Measurements from ENCODE around the gene STYK1. TPM values are rescaled to one million over a fixed set of nuclear protein-coding genes. Genes with fewer than 3 reads are reported as not detected.
A peak's percentile ranks its signal among the peaks of the same experiment; 100 is the strongest.

STYK1 gene
- total RNA-seq, 1 donor from 2014 or later, result 4.6 TPM

- TF ChIP-seq, protein P1, sequence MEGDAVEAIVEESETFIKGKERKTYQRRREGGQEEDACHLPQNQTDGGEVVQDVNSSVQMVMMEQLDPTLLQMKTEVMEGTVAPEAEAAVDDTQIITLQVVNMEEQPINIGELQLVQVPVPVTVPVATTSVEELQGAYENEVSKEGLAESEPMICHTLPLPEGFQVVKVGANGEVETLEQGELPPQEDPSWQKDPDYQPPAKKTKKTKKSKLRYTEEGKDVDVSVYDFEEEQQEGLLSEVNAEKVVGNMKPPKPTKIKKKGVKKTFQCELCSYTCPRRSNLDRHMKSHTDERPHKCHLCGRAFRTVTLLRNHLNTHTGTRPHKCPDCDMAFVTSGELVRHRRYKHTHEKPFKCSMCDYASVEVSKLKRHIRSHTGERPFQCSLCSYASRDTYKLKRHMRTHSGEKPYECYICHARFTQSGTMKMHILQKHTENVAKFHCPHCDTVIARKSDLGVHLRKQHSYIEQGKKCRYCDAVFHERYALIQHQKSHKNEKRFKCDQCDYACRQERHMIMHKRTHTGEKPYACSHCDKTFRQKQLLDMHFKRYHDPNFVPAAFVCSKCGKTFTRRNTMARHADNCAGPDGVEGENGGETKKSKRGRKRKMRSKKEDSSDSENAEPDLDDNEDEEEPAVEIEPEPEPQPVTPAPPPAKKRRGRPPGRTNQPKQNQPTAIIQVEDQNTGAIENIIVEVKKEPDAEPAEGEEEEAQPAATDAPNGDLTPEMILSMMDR (conservative IDR thresholded peaks at IDR 0.05; ENCODE audit: low read depth, low read length), result no peak
- no peak for DNase-seq (ENCODE audit: low read depth)
- peak overlapping the region; percentile 39 for H3K4me3 ChIP-seq (ENCODE audit: low read depth, low read length)
Observed at GRCh38 chr12:10718279-10718821, 44.5 kb upstream of the STYK1 start.

GRCh38 chr12:10717410-10717809 is 43.6 kb upstream of the STYK1 start:
- TF ChIP-seq, protein P1 (conservative IDR thresholded peaks at IDR 0.05; ENCODE audit: low read depth, low read length), result no peak
- peak overlapping the region; percentile 39 for H3K4me3 ChIP-seq (ENCODE audit: low read depth, low read length)
- no peak for DNase-seq (ENCODE audit: low read depth)

DNA sequence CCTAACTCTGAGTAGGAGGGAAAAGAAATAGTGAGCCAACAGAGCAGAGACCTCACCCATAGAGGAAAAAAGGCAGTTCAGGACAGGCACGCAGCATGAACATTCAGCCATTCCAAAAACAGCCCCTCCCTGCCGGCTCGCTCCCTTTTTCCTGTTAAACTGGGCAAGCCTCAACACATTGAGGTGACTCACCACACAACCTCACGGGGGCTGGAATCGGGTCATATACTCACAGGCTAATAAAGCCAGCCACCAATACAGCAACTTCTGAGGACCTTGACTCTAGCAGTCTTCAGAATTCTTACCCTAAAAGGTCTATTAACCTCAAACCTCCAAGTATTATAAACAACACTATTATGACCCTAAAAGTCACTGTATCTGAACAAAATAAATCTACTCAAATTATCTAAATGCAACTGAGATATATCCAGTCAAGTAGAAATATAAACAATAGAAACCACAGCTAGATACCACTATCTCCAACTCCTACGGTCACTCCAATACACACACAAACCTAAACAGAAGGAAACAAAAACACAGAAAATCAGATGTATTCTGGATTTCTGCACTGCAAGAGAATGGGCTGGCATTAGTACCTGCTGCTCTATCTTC is 43.0 kb upstream of the STYK1 start:
- peak overlapping the region; percentile 39 for H3K4me3 ChIP-seq (ENCODE audit: low read depth, low read length)
- TF ChIP-seq, protein P1 (conservative IDR thresholded peaks at IDR 0.05; ENCODE audit: low read depth, low read length), result no peak
- DNase-seq (ENCODE audit: low read depth), result no peak

DNA sequence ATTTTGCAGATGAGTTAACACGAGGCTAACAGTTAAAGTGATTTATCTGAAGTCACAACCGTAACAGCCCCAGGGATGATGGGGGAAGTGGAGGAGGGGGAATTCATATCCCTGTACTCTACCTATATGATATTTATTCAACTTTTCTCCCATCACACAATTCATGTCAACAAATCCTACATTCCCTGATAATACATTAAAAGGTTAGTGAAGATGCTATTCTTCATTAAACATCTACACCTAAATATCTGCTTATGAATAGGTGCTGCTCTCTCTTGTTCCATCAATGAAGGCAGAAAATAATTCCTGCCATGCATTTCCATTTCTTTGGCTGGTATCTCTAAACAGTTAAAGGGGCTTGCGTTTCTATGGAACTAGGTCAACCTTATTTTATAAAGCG is 42.4 kb upstream of the STYK1 start:
- peak overlapping the region; percentile 26 for H3K4me3 ChIP-seq (ENCODE audit: low read depth, low read length)
- no peak for DNase-seq (ENCODE audit: low read depth)
- TF ChIP-seq, protein P1 (conservative IDR thresholded peaks at IDR 0.05; ENCODE audit: low read depth, low read length), result no peak

DNA sequence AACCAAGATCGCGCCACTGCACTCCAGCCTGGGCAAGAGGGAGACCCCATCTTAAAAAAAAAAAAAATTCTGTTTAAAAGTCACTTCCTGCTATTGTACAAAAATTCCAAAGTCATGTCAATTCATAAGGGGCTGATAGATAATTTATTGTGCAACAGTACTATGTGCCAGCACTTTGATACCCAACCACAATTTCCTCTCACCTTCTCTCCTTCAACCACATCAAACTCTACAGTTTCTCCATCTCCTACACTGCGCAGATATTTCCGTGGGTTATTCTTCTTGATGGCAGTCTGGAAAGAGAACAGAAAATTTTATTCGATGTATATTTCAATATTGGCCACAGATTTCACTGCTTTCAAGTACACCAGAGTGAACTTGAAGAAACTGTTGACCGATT is 41.6 kb upstream of the STYK1 start:
- H3K4me3 ChIP-seq (ENCODE audit: low read depth, low read length), result no peak overlapping the region
- no peak for DNase-seq (ENCODE audit: low read depth)
- TF ChIP-seq, protein P1 (conservative IDR thresholded peaks at IDR 0.05; ENCODE audit: low read depth, low read length), result no peak

DNA sequence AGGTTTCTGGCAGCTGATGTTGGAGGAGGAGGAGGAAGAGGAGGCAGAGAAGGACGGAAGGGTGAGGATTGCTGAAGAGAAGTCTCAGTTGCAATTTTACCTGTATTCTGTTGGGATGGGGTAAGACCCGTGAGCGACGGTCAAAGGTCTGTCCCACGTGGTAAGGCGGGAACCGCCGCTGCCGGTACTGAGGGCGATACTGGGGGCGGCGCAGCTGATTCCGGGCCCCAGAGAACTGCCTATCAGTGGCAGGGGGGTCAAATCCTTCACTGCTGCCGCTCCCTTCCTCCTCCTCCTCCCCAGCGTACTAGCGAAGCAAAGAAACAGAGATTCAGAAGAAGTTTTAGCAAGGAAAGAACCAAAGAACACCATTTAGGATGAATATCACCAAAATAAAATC is 36.0 kb upstream of the STYK1 start:
- no peak for DNase-seq (ENCODE audit: low read depth)
- TF ChIP-seq, protein P1 (conservative IDR thresholded peaks at IDR 0.05; ENCODE audit: low read depth, low read length), result no peak
- H3K4me3 ChIP-seq (ENCODE audit: low read depth, low read length), result no peak overlapping the region

GRCh38 chr12:10708862-10709261 is 35.0 kb upstream of the STYK1 start:
- DNase-seq (ENCODE audit: low read depth), result no peak
- no peak overlapping the region for H3K4me3 ChIP-seq (ENCODE audit: low read depth, low read length)
- TF ChIP-seq, protein P1 (conservative IDR thresholded peaks at IDR 0.05; ENCODE audit: low read depth, low read length), result no peak
